Liver (tissue), 9 donors: Measurements from ENCODE around the gene XRCC2. TPM values are rescaled to one million over a fixed set of nuclear protein-coding genes. Genes with fewer than 3 reads are reported as not detected.
"Not testable (repeated sequence)": the region's sequence is repeated elsewhere in the genome, so short reads cannot be mapped to it uniquely, and the experiment has no call there.

Source experiments
- DNase-seq: peaks from one replicate; pipeline ENCODE4 v3.0.0-alpha.2; 2017; ENCODE audit warnings: low spot score
- H3K27ac ChIP-seq, 2 donors: one replicate each; pipeline ENCODE4 v1.7.0; 2013; ENCODE audit warnings: inconsistent platforms in 2 of 2, low read length in 2 of 2, control low read depth in 1 of 2, low read depth in 1 of 2, mild to moderate bottlenecking in 1 of 2
- H3K27me3 ChIP-seq, 4 donors: one replicate each; pipeline versions ENCODE4 v1.6.1 to v1.7.0; 2013; ENCODE audit warnings: low read length in 3 of 4, inconsistent platforms in 1 of 4, mild to moderate bottlenecking in 1 of 4, moderate library complexity in 1 of 4; ENCODE audit not compliant: control insufficient read depth in 4 of 4, insufficient read depth in 4 of 4
- H3K36me3 ChIP-seq, 4 donors: one replicate each; pipeline versions ENCODE4 v1.6.1 to v1.7.0; 2013; ENCODE audit warnings: low read length in 3 of 4, mild to moderate bottlenecking in 3 of 4, low read depth in 1 of 4, moderate library complexity in 1 of 4; ENCODE audit not compliant: control insufficient read depth in 4 of 4, insufficient read depth in 3 of 4
- H3K4me1 ChIP-seq, 4 donors: one replicate each; pipeline versions ENCODE4 v1.6.1 to v1.7.0; 2013; ENCODE audit warnings: low read length in 3 of 4, mild to moderate bottlenecking in 3 of 4, moderate library complexity in 1 of 4; ENCODE audit not compliant: control insufficient read depth in 4 of 4, insufficient read depth in 4 of 4
- H3K4me3 ChIP-seq, 3 donors: one replicate each; pipeline versions ENCODE4 v1.6.1 to v1.7.0; 2013; ENCODE audit warnings: low read length in 3 of 3, control low read depth in 1 of 3, low read depth in 1 of 3, mild to moderate bottlenecking in 1 of 3
- H3K9ac ChIP-seq, 2 donors: one replicate each; pipeline ENCODE4 v1.7.0; 2013; ENCODE audit warnings: low read length in 2 of 2, mild to moderate bottlenecking in 2 of 2, moderate library complexity in 2 of 2, control low read depth in 1 of 2, low read depth in 1 of 2
- H3K9me3 ChIP-seq, 4 donors: one replicate each; pipeline versions ENCODE4 v1.6.1 to v1.7.0; 2013; ENCODE audit warnings: low read length in 3 of 4; ENCODE audit not compliant: control insufficient read depth in 4 of 4
- ATF3 ChIP-seq: IDR thresholded peaks from 2 replicates; pipeline ENCODE4 v1.6.1; 2016; ENCODE audit warnings: antibody characterized with exemption
- EGR1 ChIP-seq, 2 donors: IDR thresholded peaks; 2 replicates each; pipeline ENCODE4 v1.6.1; 2016 to 2018; ENCODE audit warnings: antibody characterized with exemption in 2 of 2, low read depth in 2 of 2
- FOXA1 ChIP-seq: IDR thresholded peaks from 2 replicates; pipeline ENCODE4 v1.6.1; 2016; ENCODE audit warnings: antibody characterized with exemption
- FOXA2 ChIP-seq: IDR thresholded peaks from 2 replicates; pipeline ENCODE4 v1.6.1; 2016; ENCODE audit warnings: antibody characterized with exemption
- GABPA ChIP-seq, 2 donors: IDR thresholded peaks in 1 of 2; conservative IDR thresholded peaks in 1 of 2; 2 replicates each; pipeline ENCODE4 v1.6.1; 2016; ENCODE audit warnings: antibody characterized with exemption in 2 of 2, mild to moderate bottlenecking in 1 of 2, moderate library complexity in 1 of 2
- HNF4G ChIP-seq: IDR thresholded peaks from 2 replicates; pipeline ENCODE4 v1.6.1; 2016; ENCODE audit warnings: antibody characterized with exemption
- JUND ChIP-seq, 2 donors: IDR thresholded peaks; 2 replicates each; pipeline ENCODE4 v1.6.1; 2016; ENCODE audit warnings: antibody characterized with exemption in 2 of 2
- NR2F2 ChIP-seq: IDR thresholded peaks from 2 replicates; pipeline ENCODE4 v1.6.1; 2016; ENCODE audit warnings: antibody characterized with exemption
- RAD21 ChIP-seq, 2 donors: IDR thresholded peaks; 2 replicates each; pipeline ENCODE4 v1.6.1; 2016; ENCODE audit warnings: antibody characterized with exemption in 2 of 2, mild to moderate bottlenecking in 2 of 2
- RXRA ChIP-seq, 2 donors: IDR thresholded peaks; 2 replicates each; pipeline ENCODE4 v1.6.1; 2017 to 2018; ENCODE audit warnings: antibody characterized with exemption in 2 of 2, mild to moderate bottlenecking in 1 of 2
- SP1 ChIP-seq: IDR thresholded peaks from 2 replicates; pipeline ENCODE4 v1.6.1; 2018; ENCODE audit warnings: antibody characterized with exemption, mild to moderate bottlenecking
- TAF1 ChIP-seq: conservative IDR thresholded peaks from 2 replicates; pipeline ENCODE4 v1.6.1; 2016; ENCODE audit warnings: antibody characterized with exemption, mild to moderate bottlenecking
- YY1 ChIP-seq: IDR thresholded peaks from 2 replicates; pipeline ENCODE4 v1.6.1; 2016; ENCODE audit warnings: antibody characterized with exemption, mild to moderate bottlenecking
- ZBTB33 ChIP-seq: IDR thresholded peaks from 2 replicates; pipeline ENCODE4 v1.6.1; 2016; ENCODE audit warnings: antibody characterized with exemption
- WGBS: extraction: QIAGEN DNeasy Blood & Tissue Kit; methylation state at CpG from one replicate; pipeline ENCODE4 v1.1.7; 2013; 5-methylcytosine and 5-hydroxymethylcytosine counted together
- polyA plus RNA-seq, 2 donors: library from polyadenylated mRNA; stranded (reverse) in 1 of 2; unstranded in 1 of 2; fragments of 200-250 nt in 1 of 2; fragments of >200 nt in 1 of 2; fragmentation: Nextera tagmentation in 1 of 2; extraction: Ambion mirVana in 1 of 2; gene quantifications; one replicate each; pipeline versions ENCODE4 v1.2.1 to v1.2.3, GENCODE V29; 2013 to 2015
- total RNA-seq, 2 donors: library from RNA; depleted of rRNA; stranded (reverse); fragments of >200 nt; gene quantifications; one replicate each; pipeline ENCODE4 v1.2.3, GENCODE V29; 2014
- TF ChIP-seq, protein P1 (sequence below): IDR thresholded peaks from 2 replicates; pipeline ENCODE4 v1.6.1; 2016; ENCODE audit warnings: antibody characterized with exemption
- TF ChIP-seq, protein P2 (sequence below): IDR thresholded peaks from 2 replicates; pipeline ENCODE4 v1.6.1; 2016; ENCODE audit warnings: antibody characterized with exemption, mild to moderate bottlenecking
- donor health status: healthy.
- donor health status: healthy.
- donor health status: healthy.
- donor health status: healthy.
- donor health status: healthy.

XRCC2 gene
- total and polyA plus RNA-seq, 4 donors, result 0.08 to 6.2 (median 0.23) TPM

- no peaks in the 10 kb centered on the region for H3K36me3 ChIP-seq
- peaks cover 0 to 11% (median 7%) of the 10 kb centered on the region in 4 donors for H3K9me3 ChIP-seq
- WGBS, result 99% methylated on average over 1 of the region's 1 CpG
- no peak overlapping the region for H3K9ac ChIP-seq
- H3K4me3 ChIP-seq, result no peak overlapping the region
- no peaks in the 10 kb centered on the region for H3K27me3 ChIP-seq
- no peak for DNase-seq
- peaks cover 0 to 5% (median 0%) of the 10 kb centered on the region in 4 donors for H3K4me1 ChIP-seq
- TF ChIP-seq SP1, result no peak
- TF ChIP-seq, protein P1, sequence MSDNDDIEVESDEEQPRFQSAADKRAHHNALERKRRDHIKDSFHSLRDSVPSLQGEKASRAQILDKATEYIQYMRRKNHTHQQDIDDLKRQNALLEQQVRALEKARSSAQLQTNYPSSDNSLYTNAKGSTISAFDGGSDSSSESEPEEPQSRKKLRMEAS, result no peak
- TF ChIP-seq GABPA (IDR thresholded peaks at IDR 0.05 in 1 of 2, conservative IDR thresholded peaks at IDR 0.05 in 1 of 2), result no peak
- no peak for TF ChIP-seq ZBTB33
- H3K27ac ChIP-seq, result no peak overlapping the region
Measured at GRCh38 chr7:152704796-152705384, 28.9 kb upstream of the XRCC2 start.

GRCh38 chr7:152699079-152699478, 23.1 kb upstream of the XRCC2 start:
- Histone ChIP-seq H3K4me3 (no peak overlapping the region), H3K27ac (no peak overlapping the region), H3K9ac (no peak overlapping the region), H3K9me3 (no peaks in the 10 kb centered on the region), H3K36me3 (no peaks in the 10 kb centered on the region), H3K4me1 (no peaks in the 10 kb centered on the region), H3K27me3 (no peaks in the 10 kb centered on the region)
- no peak for DNase-seq
- TF ChIP-seq YY1, result no peak
- TF ChIP-seq, protein P1, result no peak
- TF ChIP-seq TAF1, result no peak
- TF ChIP-seq HNF4G, result no peak
- no peak for TF ChIP-seq RAD21 (IDR thresholded peaks at IDR 0.05)
- TF ChIP-seq FOXA2, result no peak
- TF ChIP-seq ZBTB33, result no peak
- TF ChIP-seq RXRA (IDR thresholded peaks at IDR 0.05), result no peak
- TF ChIP-seq ATF3, result no peak
- TF ChIP-seq EGR1 (IDR thresholded peaks at IDR 0.05; ENCODE audit: low read depth in 2 of 2), result no peak
- TF ChIP-seq NR2F2, result no peak
- TF ChIP-seq JUND (IDR thresholded peaks at IDR 0.05), result no peak
- TF ChIP-seq SP1, result no peak
- no peak for TF ChIP-seq FOXA1
- TF ChIP-seq, protein P2, sequence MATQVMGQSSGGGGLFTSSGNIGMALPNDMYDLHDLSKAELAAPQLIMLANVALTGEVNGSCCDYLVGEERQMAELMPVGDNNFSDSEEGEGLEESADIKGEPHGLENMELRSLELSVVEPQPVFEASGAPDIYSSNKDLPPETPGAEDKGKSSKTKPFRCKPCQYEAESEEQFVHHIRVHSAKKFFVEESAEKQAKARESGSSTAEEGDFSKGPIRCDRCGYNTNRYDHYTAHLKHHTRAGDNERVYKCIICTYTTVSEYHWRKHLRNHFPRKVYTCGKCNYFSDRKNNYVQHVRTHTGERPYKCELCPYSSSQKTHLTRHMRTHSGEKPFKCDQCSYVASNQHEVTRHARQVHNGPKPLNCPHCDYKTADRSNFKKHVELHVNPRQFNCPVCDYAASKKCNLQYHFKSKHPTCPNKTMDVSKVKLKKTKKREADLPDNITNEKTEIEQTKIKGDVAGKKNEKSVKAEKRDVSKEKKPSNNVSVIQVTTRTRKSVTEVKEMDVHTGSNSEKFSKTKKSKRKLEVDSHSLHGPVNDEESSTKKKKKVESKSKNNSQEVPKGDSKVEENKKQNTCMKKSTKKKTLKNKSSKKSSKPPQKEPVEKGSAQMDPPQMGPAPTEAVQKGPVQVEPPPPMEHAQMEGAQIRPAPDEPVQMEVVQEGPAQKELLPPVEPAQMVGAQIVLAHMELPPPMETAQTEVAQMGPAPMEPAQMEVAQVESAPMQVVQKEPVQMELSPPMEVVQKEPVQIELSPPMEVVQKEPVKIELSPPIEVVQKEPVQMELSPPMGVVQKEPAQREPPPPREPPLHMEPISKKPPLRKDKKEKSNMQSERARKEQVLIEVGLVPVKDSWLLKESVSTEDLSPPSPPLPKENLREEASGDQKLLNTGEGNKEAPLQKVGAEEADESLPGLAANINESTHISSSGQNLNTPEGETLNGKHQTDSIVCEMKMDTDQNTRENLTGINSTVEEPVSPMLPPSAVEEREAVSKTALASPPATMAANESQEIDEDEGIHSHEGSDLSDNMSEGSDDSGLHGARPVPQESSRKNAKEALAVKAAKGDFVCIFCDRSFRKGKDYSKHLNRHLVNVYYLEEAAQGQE, result no peak
- TF ChIP-seq GABPA (IDR thresholded peaks at IDR 0.05 in 1 of 2, conservative IDR thresholded peaks at IDR 0.05 in 1 of 2), result no peak

GRCh38 chr7:152697268-152697974, 21.5 kb upstream of the XRCC2 start:
- not testable (repeated sequence) for H3K27ac ChIP-seq, H3K36me3 ChIP-seq, H3K4me1 ChIP-seq, H3K9me3 ChIP-seq, H3K4me3 ChIP-seq, DNase-seq, H3K27me3 ChIP-seq, H3K9ac ChIP-seq
- 74% methylated on average over 12 of the region's 12 CpGs for WGBS
